ENCODE results near the gene HAL.
A peak's percentile ranks its signal among the peaks of the same experiment; 100 is the strongest.

Gene HAL

DNA sequence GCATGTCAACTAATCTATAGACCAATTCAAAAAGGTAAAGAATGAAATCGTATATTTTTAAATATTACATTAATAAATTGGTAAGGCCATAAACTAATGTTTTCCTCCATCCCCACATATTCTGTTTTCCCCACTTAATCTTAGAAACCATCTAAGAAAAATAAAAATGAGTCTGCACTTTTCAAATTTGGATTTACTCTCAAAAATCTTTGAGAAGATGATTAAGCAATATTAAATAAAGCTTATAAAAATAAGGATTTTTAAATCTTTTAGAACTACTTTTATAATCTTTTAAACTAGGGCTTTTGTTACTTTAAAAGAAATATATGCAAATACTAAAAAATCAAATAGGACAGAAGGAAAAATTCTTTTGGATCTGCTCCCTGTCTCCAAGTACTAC, 10.6 kb upstream of the HAL start:
- no peak for DNase-seq

DNA sequence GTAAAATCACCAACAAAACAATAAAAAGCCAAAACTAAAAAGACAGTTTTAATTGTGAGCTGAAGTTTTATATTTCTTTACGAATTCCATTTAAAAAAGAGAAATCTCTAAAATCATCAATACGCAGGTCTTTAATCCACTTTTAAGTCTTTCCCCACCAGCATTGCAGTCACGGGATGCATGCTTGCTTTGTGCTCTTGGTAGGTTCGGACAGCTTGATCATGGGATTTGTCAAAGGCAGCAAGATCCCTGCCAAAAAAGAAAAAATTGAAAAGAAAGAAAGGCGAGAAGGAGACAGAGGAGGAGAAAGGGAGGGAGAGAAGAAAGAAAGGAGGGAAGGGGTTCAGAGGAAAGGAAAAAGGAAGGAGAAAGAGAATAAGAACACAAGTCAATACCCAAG, 4.7 kb upstream of the HAL start:
- no peak for DNase-seq

DNA sequence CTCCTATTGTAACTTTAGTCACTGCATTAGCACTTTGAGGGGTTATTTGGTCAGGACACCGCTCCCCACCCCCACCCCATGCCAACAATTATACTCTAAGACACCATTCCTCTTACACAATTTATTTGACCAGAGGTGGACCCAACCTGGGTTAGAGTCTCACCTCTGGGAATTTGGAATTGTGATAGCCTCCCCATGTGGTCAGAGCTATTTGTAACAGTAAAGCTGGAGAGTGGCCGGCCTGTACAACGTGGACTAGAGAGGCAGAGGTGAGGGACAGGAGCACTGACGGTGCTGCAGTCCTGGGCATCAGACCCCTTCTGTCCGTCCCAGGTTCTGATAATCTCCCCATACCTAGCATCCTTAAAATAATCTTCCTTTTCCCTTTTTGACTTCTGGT, 3.3 kb upstream of the HAL start:
- no peak for DNase-seq

DNA sequence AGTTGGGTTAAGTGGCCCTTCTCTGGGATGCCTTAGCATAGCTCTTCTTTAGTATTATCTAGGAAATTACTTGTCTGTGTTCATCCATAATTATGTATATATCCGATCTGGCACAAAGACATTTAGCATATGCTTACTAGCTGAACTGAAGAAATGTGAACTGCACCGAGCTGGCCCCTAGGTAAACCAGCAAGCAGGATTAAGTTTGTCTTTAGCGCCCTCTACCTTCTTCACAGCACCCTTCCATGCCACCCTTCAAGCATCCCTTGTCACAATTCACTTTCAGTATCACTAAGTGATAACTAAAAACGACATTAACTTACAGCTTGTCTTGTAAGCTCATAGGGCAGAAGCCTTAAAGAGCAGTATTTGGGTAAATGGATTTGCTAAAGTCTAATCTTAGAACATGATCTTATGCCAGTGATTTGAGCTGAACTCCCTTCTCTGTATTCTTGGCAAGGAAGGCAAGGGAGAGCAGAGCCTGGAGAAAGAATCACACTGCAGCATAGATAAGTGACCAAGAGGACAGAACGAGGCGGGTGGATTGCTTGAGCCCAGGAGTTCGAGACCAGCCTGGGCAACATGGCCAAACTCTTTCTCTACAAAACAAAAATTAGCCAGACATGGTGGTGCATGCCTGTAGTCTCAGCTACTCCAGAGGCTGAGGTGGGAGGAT, 2.6 kb upstream of the HAL start:
- DNase-seq = peak; percentile 12

DNA sequence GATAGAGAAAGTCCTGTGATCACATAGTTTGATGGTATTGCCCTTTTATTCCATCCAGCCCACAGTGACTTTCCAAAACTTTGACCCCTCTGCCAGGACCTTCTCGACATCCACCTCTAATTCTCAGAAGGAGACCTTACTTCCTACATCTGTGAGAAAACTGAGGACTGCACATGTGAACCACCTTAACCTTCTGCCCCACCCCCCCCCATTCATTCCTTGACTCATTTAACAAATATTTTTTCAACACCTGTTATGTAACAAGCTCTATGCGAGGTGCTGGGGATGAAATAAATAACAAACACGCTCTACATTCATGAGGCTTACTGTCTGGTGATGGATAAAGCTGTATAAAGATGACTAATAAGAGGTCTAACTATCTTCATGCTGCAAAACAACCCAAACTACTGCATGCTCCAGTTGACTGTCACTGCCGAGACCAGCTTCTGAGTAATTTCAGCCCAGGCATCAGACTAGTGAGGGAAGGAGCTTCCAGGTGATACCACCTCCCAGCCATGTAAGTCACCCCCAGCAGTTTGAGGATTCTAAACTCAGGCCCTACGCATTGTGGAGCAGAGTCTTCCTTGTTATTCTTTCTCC, 1.9 kb upstream of the HAL start:
- no peak for DNase-seq

GRCh38 chr12:95997276-95997675, 1.1 kb upstream of the HAL start:
- DNase-seq = no peak

DNA sequence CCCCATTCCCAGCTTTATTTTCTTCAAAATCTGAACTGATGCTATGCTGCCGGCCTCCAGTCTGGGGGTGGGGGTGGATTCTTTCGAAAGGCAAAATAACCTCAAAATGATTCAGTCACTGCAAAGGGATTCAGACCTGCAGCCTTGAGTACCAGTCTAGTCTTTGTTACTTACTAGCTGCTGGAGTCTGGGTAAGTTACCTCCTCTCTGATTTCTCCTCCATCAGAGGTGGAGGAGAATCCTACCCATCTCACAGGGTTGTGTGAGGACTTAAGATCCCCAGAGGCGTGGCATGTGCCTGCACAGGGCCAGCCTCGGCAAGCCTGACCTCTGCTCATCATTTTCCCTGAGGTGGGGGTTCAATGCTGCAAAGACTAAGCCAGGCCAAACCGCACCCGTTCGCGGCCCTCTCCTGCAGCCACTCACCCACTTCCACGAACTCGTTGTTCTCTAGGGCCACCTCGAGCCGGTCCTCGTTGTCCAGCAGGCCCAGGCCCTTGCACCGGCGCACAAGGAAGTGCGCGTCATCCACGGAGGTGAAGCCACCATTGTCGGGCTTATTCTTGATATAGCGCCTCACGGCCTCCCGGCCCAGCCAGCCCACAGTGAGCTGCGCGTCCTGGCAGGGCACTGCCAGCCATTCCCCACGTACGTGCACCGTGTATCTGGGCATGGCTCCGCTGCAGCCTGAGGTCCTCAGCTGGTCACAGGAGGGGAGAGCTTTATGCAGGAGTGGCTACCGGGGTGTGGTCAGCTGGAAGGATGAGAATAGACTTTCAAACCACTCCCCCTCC, 709 bp downstream of the HAL start:
- DNase-seq = no peak

DNA sequence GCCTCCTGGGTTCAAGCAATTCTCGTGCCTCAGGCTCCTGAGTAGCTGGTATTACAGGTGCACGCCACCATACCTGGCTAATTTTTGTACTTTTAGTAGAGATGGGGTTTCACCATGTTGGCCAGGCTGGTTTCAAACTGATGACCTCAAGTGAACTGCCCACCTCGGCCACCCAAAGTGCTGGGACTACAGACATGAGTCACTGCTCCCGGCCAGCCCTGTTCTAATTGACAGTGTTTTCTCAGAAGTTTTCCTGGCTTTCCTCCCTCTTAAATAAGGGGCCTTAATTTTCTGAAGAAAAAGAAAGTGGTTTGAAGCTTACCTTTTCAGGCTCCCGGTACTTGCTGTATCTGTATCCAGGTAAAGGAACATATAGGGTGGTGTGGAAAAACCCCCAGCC, 1.7 kb downstream of the HAL start:
- no peak for DNase-seq

- no peak for DNase-seq
Observed at GRCh38 chr12:95993907-95994306, 2.2 kb downstream of the HAL start.

DNA sequence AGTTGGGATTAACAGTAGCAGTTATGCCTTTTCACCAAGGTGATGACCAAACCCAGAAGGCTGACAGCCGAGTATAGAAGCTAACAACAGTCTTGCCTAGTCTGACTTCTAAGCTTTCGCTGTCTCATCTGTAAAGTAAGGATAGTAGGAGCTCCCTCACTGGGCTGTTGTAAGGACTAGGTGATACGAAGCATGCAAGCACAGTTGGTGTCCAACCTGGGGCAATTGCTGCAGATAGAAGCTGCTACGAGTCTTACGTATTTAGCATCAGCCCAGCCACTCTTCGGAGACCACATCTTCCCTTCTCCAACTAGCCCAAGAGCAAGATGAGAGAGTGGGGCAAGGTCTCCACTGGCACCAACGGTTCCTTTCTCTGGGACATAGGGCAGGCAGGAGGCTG, 6.0 kb downstream of the HAL start:
- DNase-seq = no peak

GRCh38 chr12:95989504-95990123, 6.5 kb downstream of the HAL start:
- no peak for DNase-seq

GRCh38 chr12:95988506-95989275, 7.5 kb downstream of the HAL start:
- DNase-seq = no peak

DNA sequence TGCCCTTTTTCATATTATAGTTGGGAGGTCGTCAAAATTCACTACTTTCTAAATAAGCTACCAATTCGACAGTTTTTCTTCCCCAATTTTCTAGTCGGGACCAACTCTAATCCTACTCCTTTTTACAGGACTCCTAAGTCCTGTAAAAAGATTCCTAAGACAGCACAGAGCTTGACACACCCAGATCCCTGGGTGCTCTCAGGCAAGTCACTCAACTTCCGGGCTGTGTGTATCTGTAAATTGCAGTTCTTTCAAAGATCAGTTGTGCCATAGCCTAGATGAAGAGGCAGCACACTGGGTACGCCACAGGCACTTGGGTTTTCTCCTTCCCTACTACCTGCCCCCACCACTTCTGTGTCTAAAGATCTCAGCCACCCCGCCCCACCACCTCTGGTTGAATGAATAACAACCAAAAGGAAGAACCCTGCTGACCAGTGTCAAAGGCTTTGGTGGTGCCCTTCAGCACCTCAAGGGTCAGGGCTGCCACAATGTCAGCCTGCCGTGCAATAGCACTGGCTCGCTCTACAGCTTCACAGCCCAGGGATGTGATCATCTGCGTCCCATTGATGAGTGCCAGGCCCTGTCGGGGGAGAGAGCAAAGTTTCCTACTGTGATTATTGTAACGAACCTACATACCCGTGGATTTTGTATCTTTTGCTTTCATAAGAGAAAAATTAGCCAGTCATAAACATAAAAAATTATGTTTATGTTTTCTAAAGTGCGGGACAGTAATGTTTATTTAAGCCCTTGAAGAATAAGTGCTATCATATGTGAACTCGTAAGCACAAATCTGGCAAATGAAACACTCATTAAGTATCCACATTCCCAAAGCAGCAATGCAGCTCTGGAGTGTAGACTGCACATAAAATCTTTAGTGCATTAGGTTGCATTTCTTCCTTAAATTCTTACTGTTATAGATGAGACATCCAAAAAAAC, 9.2 kb downstream of the HAL start:
- no peak for DNase-seq

DNA sequence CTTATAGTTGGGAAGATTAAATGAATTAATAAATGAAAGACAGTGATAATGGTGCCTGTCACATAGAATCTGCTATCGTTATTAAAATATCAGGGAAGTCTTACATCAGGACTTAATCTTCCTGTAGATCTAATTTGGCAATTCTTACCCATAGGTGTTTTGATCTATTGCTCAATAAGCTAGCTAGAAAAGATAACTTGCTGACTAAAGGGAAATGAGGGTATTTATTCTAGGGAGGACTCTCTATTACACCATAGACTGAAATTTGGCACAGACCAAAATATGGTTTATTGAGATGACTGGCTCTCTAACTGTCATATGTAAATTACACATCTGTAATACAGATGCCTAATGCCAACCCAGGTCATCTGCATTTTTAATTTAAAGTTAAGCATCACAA, 11.5 kb downstream of the HAL start:
- DNase-seq = no peak

- no peak for DNase-seq
Observed at GRCh38 chr12:95982602-95983001, 13.5 kb downstream of the HAL start.

GRCh38 chr12:95980437-95980836, 15.7 kb downstream of the HAL start:
- DNase-seq = no peak

GRCh38 chr12:95978774-95979173, 17.4 kb downstream of the HAL start:
- DNase-seq = no peak

GRCh38 chr12:95978351-95978750, 17.8 kb downstream of the HAL start:
- no peak for DNase-seq

- DNase-seq = peak; percentile 5
Observed at GRCh38 chr12:95977764-95978305, 18.3 kb downstream of the HAL start.

DNA sequence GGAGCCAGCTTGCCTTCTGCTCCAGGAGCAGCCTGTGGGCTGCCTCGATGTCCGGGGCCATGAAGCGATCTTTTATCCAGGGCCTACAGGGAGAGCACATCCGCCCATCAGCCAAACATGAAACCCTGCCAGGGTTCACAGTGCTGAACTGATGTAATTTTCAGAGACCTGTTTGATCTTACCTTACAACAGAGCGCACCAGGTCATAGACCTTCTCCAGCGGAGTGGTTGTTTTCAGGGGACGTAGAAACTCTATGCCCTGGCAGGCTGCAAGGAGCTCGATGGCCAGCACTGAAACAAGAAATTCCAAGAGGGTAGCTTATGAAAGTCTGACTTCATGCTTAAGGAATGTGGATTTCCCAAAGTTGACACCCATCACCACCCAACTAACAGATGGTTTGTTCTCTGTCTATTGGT, 19.7 kb downstream of the HAL start:
- no peak for DNase-seq

- no peak for DNase-seq
Observed at GRCh38 chr12:95975491-95975890, 20.7 kb downstream of the HAL start.

DNA sequence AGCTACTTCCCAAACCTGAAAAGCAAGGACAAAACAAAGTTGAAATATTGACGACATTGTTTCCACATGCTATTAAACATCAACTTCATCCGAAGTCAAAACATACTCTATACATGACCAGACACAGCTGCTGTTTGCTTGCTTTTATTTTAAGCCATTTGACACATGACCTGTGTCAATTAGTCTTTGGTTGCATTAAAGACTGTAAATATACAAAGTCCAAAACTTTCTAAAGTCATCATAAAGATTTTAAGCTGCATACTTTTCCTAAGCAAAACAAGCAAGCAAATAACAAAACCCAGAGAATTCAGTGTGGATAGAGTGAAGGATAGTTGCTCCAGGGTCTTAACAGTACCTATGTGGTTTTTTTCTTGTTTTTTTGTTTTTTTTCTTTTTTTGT, 21.8 kb downstream of the HAL start:
- no peak for DNase-seq

Measured in DMS79 (cell line).